ENCODE measurements around the gene CCNDBP1.

DNA sequence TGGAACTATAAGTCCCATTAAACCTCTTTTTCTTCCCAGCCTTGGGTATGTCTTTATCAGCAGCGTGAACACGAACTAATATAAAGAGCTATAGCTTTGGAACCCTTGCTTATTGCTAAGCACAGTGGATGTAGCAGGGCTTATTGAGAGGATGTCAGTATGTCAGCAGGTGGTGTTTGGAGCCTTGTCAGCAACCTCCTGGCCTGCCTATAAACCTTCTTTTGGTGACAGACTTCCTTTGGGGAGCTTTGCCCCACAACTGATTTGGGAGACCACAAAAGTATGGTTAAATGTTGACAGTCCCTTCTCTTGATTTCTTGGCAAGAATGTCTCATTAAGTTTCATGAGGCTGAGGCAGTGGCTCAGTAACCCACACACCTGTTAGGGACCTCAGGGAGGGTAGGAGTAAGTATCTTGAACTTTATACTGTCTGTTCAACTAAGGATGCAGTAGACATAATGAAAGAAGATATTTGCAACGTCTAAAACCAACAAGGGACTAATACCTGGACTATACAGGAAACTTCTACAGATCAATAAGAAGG, 14.8 kb downstream of the CCNDBP1 start:
- no peak for TF ChIP-seq POLR2A (IDR thresholded peaks at IDR 0.05)
- TF ChIP-seq, protein P1, sequence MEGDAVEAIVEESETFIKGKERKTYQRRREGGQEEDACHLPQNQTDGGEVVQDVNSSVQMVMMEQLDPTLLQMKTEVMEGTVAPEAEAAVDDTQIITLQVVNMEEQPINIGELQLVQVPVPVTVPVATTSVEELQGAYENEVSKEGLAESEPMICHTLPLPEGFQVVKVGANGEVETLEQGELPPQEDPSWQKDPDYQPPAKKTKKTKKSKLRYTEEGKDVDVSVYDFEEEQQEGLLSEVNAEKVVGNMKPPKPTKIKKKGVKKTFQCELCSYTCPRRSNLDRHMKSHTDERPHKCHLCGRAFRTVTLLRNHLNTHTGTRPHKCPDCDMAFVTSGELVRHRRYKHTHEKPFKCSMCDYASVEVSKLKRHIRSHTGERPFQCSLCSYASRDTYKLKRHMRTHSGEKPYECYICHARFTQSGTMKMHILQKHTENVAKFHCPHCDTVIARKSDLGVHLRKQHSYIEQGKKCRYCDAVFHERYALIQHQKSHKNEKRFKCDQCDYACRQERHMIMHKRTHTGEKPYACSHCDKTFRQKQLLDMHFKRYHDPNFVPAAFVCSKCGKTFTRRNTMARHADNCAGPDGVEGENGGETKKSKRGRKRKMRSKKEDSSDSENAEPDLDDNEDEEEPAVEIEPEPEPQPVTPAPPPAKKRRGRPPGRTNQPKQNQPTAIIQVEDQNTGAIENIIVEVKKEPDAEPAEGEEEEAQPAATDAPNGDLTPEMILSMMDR (IDR thresholded peaks at IDR 0.05 in 8 of 11, conservative IDR thresholded peaks at IDR 0.05 in 3 of 11): no peak
